Neutrophil (primary cell): ENCODE measurements around the gene SLC12A8.

Source experiments
- H3K27ac ChIP-seq: fragments of 200-600 bp; sonication (generic); 2 replicates; pipeline ENCODE4 v1.5.1; 2016; ENCODE audit warnings: mild to moderate bottlenecking, moderate library complexity
- H3K27me3 ChIP-seq: fragments of 200-600 bp; sonication (generic); 2 replicates; pipeline ENCODE4 v1.6.0; 2016; ENCODE audit warnings: mild to moderate bottlenecking
- H3K36me3 ChIP-seq: fragments of 200-600 bp; sonication (generic); 2 replicates; pipeline ENCODE4 v1.5.1; 2017
- H3K4me1 ChIP-seq, 2 experiments: fragments of 200-600 bp in 1 of 2; sonication (generic) in 1 of 2; 1 replicate in 1 of 2; 2 replicates in 1 of 2; pipeline versions ENCODE4 v1.5.1 to v1.6.1; 2013 to 2016; ENCODE audit warnings: low read depth in 1 of 2, low read length in 1 of 2, mild to moderate bottlenecking in 1 of 2, moderate library complexity in 1 of 2; ENCODE audit not compliant: control insufficient read depth in 1 of 2, insufficient read depth in 1 of 2
- H3K4me3 ChIP-seq, 2 experiments: fragments of 200-600 bp in 1 of 2; sonication (generic) in 1 of 2; 1 replicate in 1 of 2; 2 replicates in 1 of 2; pipeline ENCODE4 v1.5.1; 2013 to 2016; ENCODE audit warnings: low read depth in 1 of 2, low read length in 1 of 2, mild to moderate bottlenecking in 1 of 2, moderate library complexity in 1 of 2
- H3K9me3 ChIP-seq: fragments of 200-600 bp; sonication (generic); 2 replicates; pipeline ENCODE4 v1.5.1; 2016
- TF ChIP-seq, protein P1 (sequence below): fragments of 200-600 bp; sonication (generic); IDR thresholded peaks from 2 replicates; pipeline ENCODE4 v1.5.1; 2016; ENCODE audit warnings: antibody characterized with exemption

Gene SLC12A8

DNA sequence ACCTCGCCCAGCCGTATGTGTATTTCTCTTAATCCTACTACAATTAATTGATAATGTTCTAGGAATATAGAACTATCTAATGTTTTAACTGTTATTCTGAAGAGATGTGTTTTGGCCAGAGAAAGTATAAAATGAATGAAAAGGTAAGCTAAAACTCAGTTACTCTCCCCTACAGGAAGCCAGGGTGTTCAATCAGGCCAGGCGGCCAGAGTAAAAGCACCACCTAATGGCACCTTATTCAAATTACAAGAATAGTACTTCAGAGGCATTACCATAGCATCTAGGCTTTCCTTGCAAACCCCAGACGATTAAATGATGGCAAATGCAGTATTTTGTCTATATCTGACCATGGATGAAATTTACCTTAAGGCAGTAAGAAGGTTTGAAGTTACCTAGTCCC lies 10.4 kb downstream of the SLC12A8 start:
- Histone ChIP-seq H3K4me3 (no peak overlapping the region), H3K4me1 (no peaks in the 10 kb centered on the region), H3K36me3 (no peaks in the 10 kb centered on the region), H3K9me3 (no peaks in the 10 kb centered on the region), H3K27ac (no peak overlapping the region), H3K27me3 (no peaks in the 10 kb centered on the region)
- TF ChIP-seq, protein P1, sequence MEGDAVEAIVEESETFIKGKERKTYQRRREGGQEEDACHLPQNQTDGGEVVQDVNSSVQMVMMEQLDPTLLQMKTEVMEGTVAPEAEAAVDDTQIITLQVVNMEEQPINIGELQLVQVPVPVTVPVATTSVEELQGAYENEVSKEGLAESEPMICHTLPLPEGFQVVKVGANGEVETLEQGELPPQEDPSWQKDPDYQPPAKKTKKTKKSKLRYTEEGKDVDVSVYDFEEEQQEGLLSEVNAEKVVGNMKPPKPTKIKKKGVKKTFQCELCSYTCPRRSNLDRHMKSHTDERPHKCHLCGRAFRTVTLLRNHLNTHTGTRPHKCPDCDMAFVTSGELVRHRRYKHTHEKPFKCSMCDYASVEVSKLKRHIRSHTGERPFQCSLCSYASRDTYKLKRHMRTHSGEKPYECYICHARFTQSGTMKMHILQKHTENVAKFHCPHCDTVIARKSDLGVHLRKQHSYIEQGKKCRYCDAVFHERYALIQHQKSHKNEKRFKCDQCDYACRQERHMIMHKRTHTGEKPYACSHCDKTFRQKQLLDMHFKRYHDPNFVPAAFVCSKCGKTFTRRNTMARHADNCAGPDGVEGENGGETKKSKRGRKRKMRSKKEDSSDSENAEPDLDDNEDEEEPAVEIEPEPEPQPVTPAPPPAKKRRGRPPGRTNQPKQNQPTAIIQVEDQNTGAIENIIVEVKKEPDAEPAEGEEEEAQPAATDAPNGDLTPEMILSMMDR, result no peak

DNA sequence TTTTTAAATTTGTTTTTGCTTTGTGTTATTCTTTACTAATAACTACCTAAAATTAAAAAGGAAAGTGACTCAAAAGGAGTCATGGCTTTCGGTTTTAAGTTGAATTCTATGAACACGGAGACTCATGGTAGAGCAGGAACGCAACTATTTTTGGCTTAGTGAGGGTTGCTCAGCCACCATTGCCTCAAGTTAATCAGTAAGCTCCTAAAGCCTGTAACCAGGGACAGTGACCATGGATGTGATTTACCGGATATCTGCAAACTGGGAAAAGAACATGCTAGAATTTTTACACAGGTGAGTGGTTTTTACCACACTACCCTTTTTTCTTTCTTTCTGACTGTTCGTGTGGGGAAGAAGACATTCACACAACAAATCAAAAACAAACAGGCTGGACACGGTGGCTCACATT lies 11.8 kb downstream of the SLC12A8 start:
- no peaks in the 10 kb centered on the region for H3K9me3 ChIP-seq
- no peaks in the 10 kb centered on the region for H3K36me3 ChIP-seq
- no peaks in the 10 kb centered on the region for H3K4me1 ChIP-seq
- TF ChIP-seq, protein P1, result no peak
- H3K27me3 ChIP-seq, result no peaks in the 10 kb centered on the region
- H3K4me3 ChIP-seq, result no peak overlapping the region
- H3K27ac ChIP-seq, result no peak overlapping the region

DNA sequence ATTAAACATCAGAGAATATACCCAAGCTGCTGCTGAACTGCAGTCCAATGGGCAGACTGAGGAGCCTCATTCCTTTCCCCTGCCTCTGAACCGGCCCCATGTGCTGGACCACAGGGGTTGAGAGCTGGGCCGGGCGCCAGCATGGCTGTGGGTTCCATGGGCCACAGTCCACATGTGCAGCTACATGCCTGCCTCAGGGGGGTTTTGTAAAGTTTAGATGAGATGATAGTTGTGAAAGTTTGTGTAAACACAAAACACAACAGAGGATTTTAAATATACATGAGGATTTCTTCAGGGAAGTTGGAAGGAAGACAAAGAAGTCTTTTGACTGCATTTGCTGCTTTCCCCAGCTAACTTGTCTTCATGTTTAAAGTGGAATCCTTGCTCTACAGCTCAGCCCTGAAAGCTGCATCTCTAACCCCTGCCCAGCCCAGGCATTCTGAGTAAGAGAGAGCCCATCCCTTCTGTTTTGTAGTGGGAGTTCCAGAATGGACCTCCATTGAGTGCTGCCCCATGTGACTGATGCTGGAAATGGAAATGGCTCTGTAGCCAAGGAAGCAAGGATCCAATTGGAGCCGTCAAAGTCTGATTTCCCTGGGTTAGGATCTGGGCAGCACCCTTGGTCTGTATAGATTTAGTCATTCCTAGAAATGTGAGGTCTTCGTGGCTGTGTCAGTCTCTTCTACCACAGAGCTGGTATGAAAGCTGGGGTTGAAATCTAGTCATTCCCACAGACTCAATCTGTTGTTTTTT lies 17.5 kb downstream of the SLC12A8 start:
- no peak overlapping the region for H3K27ac ChIP-seq
- no peaks in the 10 kb centered on the region for H3K36me3 ChIP-seq
- H3K4me3 ChIP-seq, result no peak overlapping the region
- no peaks in the 10 kb centered on the region for H3K4me1 ChIP-seq
- H3K9me3 ChIP-seq, result no peaks in the 10 kb centered on the region
- TF ChIP-seq, protein P1, result no peak
- peaks cover 3% of the 10 kb centered on the region for H3K27me3 ChIP-seq

DNA sequence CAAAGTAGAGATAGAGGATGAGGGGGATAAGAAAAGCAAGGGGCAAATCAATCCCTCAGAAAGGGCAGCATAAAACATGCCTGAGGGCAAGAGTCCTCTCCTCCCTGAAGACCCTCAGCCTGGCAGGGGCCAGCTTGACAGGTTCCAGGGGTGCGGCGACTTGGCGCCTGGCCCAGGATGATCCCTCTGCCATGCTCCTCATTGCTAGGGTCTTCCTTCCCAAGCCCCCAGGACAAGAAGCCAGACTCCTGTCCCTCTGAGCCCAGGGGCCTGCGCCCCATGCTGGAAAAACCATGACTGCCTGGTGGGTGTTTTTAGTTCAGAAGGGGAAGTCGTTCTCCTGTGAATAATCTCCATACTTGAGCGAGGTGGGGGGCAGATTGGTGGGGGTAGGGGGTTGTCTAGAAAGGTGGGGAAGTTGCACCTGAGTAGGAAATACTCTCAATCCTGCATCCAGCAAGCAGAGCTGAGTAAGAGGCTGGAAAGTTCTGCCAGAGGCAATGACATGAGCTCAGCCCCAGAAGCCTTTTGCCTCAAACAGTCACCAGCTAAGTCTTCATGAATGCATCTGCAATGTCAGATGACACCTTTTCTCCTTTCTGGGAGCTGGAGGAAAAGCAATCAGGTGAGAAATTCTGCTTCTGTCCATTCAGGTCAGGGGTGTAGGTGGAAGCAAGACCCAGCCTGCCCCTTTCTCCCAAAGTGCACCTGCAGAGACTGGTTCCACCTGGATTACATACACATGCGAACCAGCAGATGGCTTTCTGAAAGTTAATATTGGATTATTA lies 18.3 kb downstream of the SLC12A8 start:
- H3K4me3 ChIP-seq, result no peak overlapping the region
- no peak overlapping the region for H3K27ac ChIP-seq
- H3K36me3 ChIP-seq, result no peaks in the 10 kb centered on the region
- H3K27me3 ChIP-seq, result peaks cover 3% of the 10 kb centered on the region
- H3K4me1 ChIP-seq, result no peaks in the 10 kb centered on the region
- no peaks in the 10 kb centered on the region for H3K9me3 ChIP-seq
- TF ChIP-seq, protein P1, result no peak

DNA sequence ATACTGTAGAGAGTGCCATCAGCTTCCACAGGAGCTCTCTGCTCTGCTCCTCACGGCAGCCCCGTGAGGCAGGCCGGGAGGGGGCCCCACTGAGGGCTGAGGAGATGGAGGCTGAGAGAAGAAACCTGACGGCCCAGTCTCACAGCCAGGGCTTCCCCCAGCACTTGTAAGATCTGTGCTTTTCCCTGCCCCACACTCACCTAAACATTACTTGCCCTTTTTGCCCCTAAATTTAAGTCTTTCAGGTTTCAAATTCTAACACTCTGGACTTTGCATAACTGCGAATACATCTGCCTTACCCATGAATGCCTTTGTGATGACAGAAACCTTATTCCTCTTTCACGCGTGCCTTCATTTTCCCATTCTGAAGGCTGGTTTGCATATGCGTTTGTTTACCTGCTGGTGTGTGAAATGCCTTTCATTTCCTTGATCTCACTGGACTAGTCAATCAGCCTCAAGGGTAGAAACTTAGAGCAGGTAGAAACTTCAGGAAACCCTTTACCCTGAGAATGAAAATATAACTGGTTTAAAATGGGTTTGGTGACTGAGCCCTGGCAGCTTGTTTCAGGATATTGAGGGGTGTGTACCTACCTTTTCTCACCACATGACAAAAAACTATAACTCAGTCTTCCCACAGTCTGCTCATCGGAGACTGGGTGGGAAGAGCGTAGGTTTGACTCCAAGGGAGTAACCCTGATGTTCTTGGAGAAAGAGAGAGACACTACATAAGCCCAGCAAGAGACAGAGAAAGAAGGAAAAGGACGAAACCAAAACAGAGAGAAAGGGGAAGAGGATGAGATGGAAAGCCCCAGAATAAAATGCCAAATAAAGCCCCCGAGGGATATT lies 20.1 kb downstream of the SLC12A8 start:
- Histone ChIP-seq H3K9me3 (no peaks in the 10 kb centered on the region), H3K27me3 (peaks cover 3% of the 10 kb centered on the region), H3K4me1 (no peaks in the 10 kb centered on the region), H3K36me3 (no peaks in the 10 kb centered on the region), H3K4me3 (no peak overlapping the region), H3K27ac (no peak overlapping the region)
- TF ChIP-seq, protein P1, result no peak
